HG03442 (cell line): ENCODE data around the gene NT5M.
"Not testable (repeated sequence)": the region's sequence is repeated elsewhere in the genome, so short reads cannot be mapped to it uniquely, and the experiment has no call there.

Source experiments
- ATAC-seq: cut with Tn5 transposase; IDR thresholded peaks from one replicate; pipeline ENCODE4 v1.9.1; 2021; ENCODE audit warnings: mild to moderate bottlenecking, moderate library complexity; ENCODE audit not compliant: unreplicated experiment

The NT5M gene

DNA sequence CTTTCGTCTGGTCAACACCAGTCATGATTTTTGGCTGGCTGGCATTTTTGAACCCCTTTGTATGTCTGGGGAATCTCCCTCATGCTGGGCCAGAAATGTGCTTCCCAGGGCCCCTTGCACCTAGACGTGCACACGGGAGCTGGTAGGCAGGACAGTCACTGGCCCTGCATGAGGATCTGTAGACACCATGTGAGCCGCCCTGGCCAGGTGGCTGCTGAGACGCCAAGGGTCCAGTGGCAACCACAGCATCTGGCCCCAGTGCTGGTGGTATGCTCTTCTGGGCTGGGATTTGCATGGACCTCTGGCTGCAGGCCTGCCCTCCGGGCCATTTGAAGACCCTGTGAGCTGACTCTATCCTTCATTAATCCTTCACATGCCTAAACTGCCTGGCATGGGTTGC, 67.5 kb downstream of the NT5M start:
- ATAC-seq: no peak

DNA sequence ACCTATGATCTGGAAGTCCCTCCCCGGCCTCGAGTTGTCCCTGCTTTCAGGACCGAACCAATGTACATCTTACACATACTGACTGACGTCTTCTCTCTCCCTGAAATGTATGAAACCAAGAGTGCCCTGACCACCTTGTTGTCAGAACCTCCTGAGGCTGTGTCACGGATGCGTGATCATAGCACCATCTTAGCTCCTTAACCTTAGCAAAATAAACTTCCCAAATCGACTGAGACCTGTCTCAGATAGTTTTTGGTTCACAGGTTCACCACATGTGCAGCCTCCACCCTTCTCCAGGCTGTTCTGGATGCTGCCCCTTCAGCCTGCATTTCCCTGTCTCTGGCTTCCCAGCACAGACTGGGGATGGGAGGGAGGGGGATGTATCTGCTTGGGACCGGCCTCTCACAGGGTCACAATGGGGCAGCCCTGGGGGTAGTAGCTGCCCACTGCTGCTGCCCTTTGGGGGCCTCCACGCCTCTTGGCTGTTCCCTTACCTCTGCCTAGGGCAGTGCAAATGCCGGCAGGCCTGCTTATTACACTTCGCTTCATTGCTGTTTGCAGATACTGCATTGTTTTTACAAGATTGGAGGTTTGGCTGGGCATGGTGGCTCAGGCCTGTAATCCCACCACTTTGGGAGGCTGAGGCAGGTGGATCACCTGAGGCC, 69.8 kb downstream of the NT5M start:
- no peak for ATAC-seq

DNA sequence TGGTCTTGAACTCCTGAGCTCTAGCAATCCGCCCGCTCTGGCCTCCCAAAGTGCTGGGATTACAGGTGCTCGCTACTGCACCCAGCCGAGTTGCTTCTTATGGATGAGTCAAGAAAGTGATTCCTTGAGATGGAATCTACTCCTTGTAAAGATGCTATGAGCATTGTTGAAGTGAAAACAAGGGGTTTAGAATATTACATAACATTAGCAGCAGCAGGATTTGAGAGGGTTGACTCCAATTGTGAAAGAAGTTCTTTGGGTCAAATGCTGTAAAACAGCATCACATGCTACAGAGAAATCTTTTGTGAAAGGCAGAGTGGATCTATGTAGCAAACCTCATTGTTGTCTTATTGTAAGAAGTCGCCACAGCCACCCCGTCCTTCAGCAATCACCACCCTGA, 72.7 kb downstream of the NT5M start:
- no peak for ATAC-seq

DNA sequence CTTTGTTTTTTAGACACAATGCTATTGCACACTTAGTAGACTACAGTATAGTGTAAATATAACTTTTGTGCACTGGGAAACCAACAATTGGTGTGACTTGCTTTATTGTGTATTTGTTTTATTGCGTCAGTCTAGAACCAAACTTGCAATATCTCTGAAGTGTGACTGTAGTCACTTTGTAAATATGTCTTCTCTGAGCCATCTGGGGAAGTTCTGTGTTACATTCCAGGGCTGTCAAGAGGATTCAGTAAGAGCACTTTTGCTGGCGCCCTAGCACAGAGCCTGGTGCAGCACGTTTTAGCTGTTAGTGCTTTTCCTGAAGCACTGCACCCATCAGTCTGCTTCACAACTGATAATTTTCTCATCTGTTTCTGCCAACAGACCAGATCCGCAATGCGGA, 73.2 kb downstream of the NT5M start:
- ATAC-seq: no peak

DNA sequence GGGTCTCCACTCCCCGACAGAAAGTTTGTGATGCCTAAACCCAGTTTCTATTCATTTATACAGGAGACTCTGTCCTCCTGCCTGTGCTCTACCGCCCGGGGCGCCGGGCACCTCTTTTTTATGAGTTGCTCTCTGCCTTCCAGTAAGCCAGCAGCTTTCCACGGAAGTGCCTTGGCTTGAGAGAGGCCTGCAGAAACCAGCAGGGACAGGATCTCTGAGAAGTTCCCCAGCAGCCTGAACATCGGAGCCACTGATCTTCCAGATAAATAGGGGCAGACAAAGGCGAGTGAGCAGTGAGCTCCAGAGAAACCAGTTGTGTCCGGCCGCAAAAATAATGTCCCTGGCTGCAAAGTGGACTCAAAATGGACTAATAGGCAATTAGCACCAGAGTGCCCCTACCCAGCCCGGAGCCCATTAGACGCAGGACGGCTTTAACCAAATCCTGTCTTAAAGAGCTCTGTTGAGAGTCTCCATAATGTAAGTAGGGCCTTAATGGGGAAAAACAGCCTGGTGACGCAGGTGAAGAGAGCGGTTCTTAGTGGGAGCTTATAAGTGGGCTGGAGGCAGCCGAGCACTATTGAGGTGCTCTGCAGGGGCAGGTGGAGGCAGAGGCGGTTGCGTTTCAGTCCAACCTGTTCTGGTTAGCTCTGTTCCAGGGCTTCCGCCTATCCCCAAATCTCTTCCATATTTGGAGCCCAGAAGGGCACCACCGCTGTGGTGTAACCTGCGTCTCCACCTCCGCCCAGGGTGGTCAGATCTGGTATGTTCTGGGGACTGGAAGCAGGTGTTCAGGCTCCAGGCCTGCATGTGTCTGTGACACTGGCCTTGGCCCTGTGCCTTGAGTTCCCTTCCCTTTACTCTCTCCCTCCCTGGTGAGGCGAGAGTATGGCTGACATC, 74.1 kb downstream of the NT5M start:
- no peak for ATAC-seq

DNA sequence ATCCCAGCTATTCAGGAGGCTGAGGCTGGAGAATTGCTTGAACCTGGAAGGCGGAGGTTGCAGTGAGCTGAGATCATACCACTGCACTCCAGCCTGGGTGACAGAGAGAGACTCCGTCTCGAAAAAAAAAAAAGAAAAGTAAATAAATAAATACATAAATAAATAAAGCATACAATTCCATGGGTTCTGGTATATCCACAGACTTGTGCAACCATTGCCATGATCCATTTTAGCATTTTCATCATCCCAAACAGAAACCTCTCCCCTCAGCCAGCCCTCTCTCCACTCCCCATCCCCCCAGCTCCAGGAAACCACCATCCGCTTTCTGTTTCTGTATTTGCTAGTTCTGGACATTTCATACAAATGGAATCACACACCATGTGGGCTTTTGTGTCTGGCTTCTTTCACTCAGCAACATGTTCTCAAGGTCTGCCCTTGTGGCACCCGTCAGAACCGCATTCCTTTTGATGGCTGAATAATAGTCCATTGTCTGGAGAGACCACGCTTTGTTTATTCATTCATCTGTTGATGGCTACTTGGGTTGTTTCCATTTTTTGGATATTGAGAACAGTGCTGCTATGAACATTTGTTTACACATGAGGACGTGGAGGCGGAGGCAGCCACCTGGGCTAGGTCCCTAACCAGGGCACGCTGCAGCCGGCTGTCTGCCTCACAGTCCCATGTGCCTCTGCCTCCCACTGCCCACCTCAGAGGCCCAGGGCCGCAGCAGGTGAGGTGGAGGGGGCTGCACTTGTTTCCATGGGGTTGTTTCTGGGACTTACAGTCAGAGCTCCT, 76.2 kb downstream of the NT5M start:
- no peak for ATAC-seq

DNA sequence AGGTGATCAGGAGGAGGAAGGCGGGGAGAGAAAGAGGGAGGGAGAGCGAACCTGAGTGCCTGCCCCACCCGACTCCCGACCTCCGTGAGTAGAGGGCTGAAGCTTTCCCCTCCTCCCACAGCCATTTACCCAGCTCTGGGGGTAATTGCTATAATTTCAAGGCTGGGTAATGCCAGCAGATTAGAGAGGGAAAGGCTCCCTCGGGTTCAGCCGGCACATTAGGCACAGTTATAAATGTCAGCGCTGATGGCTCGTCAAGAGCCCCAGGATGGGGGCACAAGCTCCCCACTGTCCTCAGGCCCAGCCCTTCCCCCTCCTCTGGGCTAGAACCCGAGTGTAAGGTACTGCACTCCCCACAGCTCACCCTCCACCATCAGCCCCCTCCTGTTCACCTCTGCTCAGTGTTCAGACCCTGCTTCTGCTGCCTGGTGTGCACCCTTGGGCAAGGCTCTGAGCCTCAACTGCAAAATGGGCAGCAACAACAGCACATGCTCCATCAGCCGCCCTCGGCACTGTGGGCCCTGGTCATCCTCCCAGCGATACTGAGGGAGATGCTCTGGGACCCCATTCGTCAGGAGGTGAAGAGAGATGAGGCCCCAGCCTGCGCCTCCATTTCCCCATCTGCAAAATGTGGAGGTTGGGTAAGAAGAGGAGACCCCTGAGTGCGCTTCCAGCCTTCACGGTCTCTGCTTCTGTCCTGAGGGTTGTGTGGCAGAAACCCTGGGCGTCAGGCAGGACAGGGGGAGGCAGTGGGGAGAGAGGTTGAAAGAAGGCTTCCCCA, 77.2 kb downstream of the NT5M start:
- no peak for ATAC-seq

DNA sequence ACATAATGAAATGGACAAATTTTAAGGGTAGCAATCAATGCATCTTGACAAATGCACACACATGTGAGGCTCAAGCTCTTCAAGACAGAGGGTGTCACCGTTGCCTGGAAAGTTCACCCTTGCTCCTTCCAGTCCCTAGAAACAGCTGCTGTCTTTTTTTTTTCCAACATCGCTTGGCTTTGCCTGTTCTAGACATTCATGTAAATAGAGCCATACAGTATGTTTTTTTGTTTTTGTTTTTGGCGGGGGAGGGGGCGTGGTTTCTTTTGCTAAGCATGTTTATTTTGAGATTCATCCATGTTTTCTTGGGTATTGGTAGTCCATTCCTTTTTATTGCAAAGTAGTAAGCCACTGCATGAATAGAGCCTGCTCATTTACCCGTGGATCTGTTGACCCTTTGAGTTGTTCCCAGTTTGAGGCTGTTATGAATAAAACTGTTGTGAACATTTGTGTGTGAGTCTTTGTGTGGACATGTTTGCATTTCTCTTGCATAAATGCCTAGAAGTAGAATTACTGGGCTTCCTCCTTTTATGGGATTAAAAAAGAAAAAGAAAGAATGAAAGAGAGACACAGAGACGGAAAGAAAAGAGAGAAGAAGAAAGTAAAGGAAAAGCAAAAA, 78.4 kb downstream of the NT5M start:
- no peak for ATAC-seq

DNA sequence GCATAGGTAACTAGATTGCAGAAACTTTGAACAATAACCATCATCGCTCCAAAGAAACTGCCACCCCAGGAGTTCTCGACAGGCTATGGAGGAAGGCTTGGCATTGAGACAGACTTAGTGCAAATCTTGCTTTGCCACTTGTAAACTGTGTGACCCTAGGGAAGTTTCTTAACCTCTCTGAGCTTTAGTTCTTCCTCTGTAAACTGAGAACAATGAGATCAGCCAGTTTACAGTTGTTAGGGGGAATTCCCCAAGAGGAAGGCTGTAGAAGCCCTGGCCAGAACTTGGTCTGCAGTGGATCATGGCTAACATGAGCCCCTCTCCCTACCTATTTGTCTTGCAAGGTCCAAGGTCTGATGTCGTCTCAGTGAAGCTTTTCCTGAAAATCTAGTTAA, 78.9 kb downstream of the NT5M start:
- no peak for ATAC-seq

DNA sequence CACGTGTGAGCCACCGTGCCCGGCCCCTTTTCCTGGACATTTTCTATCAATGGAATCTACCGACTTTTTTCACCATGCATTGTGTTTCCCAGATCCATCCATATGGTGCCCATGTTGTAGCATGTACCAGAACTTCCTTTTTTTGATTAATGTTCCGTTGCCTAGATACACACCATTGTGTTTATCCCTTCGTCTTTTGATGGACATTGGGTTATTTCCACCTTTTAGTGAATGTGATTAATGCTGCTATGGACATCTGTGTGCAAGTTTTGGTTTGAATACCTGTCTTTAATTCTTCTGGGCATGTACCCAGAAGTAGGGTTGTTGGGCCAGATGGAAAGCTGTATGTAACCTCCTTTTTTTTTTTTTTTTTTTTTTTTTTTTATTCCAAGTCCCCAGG, 79.8 kb downstream of the NT5M start:
- no peak for ATAC-seq

DNA sequence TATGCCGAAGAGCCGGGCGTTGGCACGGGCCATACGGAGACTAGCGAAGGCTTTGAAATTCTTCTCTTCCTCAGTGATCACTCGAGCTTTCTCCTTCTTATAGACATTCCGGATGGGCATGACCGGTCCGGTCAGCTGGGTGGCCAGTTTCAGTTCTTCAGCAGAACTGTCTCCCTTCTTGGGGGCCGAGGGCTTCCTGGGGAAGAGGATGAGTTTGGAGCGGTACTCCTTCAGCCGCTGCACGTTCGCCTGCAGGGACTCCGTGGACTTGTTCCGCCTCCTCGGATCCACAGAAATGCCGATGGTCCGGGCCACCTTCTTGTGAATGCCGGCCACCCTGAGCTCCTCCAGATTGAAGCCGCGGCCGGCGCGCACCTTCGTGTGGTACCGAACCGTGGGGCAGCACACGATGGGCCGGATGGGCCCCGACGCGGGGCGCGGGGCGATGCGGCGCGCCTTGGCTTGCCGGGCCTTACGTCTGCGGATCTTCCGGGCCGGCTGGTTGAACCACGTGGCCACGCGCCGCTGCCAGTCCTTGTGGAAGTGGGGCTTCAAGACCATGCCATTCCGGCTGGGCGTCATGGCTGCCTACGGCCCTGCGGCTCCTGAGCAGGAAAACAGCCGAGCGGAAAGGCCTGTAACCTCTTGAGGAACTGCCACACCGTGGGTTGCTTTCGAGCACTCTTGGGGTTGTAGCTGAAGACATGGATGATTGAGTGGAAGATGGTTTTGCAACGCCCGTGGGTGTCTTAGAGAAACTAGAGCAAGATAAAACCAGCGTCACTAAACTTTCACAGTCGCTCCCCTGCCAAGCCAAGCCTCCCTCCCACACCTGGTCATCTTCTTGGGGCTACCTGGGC, 80.5 kb downstream of the NT5M start:
- not testable (repeated sequence) for ATAC-seq

DNA sequence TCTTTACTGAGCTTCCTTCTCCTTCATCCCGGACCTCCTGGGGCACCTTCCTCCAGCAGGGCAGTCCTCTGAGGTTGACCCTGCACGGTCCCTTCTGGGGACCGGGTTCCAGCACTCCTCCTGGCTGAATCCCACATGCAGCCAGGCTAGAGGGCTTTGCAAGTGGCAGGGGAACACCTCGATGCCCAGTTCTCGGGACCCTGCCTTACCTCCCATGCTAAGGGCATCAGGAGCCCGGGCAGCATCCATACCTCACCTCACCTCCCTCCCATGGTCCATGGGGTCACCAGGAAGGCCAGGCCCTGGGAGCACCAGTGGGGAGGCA, 81.1 kb downstream of the NT5M start:
- ATAC-seq: no peak

DNA sequence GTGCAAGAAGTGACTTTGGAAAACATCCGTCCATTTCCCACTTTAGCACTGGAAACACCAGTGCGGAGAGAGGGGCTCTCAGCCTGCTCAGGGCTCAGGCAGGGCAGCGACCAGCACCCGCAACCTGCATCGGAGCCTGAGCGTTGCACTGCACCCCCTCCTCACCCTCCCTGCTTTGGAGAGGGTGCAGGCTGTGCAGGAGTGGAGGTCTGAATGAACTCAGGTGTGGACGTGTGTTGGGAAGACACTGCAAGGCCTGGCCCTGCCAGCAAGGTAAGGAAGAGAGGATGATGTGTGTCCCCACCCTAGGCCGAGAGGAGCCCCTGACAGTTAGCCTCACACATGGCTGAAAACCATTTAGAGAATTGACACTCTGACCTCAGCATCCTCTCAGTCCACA, 81.8 kb downstream of the NT5M start:
- no peak for ATAC-seq

DNA sequence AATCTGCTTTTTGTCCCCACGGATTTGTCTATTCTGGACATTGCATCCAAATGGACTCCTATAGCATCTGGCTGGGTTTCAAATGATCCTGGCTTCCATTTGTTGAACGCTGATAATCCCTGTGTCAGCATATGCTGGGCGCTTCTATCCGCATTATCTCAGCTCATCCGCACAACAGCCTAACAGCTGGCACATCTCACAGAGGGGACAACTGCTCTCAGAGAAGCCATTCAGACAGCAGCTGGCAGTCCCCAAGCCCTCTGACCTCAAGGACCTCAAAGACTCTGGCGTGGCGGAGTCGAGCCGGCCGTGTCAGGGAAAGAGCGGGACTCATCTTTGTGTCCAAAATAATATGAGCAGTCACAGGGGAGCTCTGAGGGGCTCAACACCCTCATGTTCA, 82.3 kb downstream of the NT5M start:
- no peak for ATAC-seq

DNA sequence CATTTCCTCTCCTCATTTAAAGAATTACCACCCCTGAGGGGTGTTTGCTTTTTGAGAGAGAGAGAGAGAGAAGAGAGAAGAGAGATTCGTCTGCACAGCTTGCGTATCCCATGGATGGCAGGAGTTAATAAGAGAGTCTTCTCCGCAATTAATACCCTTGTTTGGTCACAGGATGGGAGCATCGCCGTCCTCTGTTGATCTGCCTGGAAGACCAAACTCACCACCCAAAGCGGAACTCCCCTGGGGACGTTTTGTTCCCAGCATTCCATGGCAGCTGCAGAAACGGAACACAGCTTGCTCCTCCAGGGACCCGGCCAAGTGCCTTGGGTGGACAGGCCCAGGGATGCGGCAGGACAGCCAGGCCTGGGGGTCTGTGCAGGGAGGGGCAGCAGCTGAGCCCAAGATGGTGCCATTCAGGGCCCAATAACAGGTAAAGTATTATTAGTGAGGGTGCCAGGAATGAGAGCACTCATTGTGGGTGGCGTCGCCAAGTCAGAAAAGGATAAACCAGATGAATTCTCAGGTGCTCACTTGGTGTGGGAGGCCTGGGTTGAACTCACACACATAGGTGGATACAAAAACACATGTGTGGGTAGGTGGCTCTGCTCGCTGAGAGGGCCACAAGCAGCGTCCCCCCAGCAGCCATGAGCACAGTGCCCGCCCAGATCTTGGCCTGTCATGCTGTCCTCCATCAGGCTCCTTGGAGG, 83.1 kb downstream of the NT5M start:
- no peak for ATAC-seq

DNA sequence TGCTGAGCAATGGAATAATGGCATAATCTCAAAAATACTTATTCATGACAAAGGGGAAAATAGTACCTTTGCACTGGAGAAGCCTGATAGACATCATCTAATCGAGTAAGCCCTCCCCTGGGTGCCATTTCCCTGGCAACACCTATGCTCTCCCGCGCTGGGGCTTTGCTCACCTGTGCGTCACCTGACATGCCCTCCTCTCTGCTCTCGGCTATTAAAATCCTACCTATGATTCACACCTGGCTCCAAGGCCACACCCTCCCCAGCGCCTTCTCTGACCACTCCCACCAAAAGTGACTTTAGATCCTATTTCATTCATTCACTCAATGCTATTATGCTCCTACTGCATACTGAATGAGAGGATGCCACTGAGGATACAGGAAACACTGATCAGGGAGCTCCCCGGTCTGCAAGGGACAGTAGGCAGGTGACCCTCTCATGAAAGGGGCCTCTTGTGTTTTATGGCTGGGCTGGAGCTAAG, 83.9 kb downstream of the NT5M start:
- no peak for ATAC-seq

DNA sequence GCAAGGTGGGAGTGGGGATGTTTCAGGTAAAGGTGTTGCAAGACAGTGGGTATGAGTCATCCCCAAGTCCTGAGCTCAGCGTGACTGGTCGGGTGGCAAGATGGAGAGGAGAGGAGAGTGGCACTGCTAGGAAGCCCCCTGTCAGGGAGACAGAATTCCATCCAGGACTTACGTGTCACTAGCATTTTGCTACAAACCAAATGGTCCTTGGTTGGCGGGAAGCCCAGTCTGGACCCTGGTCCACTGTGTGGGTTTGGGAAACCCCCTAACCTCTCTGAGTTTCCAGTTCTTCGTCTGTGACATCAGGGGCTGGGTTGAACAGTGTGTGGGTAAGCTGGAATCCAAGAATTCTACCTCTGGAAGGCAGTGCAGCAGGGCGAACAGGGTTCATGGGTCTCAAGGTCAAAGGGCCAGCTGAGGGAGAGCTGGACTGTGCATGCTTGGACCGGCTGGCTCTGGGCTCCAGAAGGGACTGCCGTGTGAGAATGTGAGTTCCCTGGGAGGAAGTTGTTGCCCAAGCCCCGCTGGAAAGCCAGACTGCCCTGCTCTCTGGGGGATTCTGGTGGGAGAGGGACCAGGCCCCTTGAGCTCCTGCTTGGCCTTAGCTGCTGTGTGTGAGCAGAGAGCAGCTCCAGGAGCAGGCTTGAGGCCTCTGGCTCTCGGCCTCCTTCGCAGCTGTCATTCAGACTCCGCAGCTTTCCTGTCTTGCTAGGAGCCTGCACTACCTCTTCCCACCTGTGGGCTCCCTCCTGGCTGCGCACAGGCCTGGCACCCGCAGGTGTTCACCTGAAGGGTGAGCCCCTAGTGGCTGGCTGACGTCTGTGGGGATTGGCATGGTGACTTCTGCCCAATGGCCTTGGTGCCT, 84.6 kb downstream of the NT5M start:
- ATAC-seq: no peak
